Measurements from ENCODE around the gene PTTG1IP.

Gene PTTG1IP

GRCh38 chr21:44858291-44858690 is 15.2 kb downstream of the PTTG1IP start:
- Histone ChIP-seq H3K27me3 (ENCODE audit: insufficient read depth, low read length, poor library complexity) (no peaks in the 10 kb centered on the region), H3K36me3 (ENCODE audit: insufficient read depth, low read length) (peaks cover 81% of the 10 kb centered on the region), H3K27ac (ENCODE audit: low read length) (no peak overlapping the region), H3K4me3 (ENCODE audit: low read depth in 1 of 2, low read length in 2 of 2) (no peak overlapping the region), H3K4me1 (ENCODE audit: insufficient read depth, low read length) (no peaks in the 10 kb centered on the region), H4K20me1 (ENCODE audit: insufficient read depth, low read length) (peaks cover 55% of the 10 kb centered on the region), H2AFZ (ENCODE audit: low read depth, low read length) (no peak overlapping the region), H3K79me2 (ENCODE audit: insufficient read depth, low read length) (peaks cover 54% of the 10 kb centered on the region), H3K9me3 (ENCODE audit: insufficient read depth, low read length, severe bottlenecking) (no peaks in the 10 kb centered on the region), H3K4me2 (ENCODE audit: insufficient read depth, low read length) (no peak overlapping the region), H3K9ac (ENCODE audit: low read depth, low read length) (no peak overlapping the region)
- TF ChIP-seq CTCF (IDR thresholded peaks at IDR 0.05; ENCODE audit: borderline replicate concordance, extremely low read depth, low read length, poor library complexity, severe bottlenecking) = no peak
- TF ChIP-seq EZH2 (IDR thresholded peaks at IDR 0.05; ENCODE audit: borderline replicate concordance, low read depth, low read length, severe bottlenecking) = no peak
- DNase-seq = no peak
- no peak for ATAC-seq (ENCODE audit: insufficient read depth, low read depth)

GRCh38 chr21:44857127-44857892 is 16.2 kb downstream of the PTTG1IP start:
- Histone ChIP-seq H3K4me1 (ENCODE audit: insufficient read depth, low read length) (no peaks in the 10 kb centered on the region), H4K20me1 (ENCODE audit: insufficient read depth, low read length) (peaks cover 56% of the 10 kb centered on the region), H3K4me3 (ENCODE audit: low read depth in 1 of 2, low read length in 2 of 2) (no peak overlapping the region), H3K4me2 (ENCODE audit: insufficient read depth, low read length) (no peak overlapping the region), H3K36me3 (ENCODE audit: insufficient read depth, low read length) (peaks cover 86% of the 10 kb centered on the region), H3K9ac (ENCODE audit: low read depth, low read length) (no peak overlapping the region), H3K27ac (ENCODE audit: low read length) (no peak overlapping the region), H3K27me3 (ENCODE audit: insufficient read depth, low read length, poor library complexity) (no peaks in the 10 kb centered on the region), H2AFZ (ENCODE audit: low read depth, low read length) (no peak overlapping the region), H3K9me3 (ENCODE audit: insufficient read depth, low read length, severe bottlenecking) (no peaks in the 10 kb centered on the region), H3K79me2 (ENCODE audit: insufficient read depth, low read length) (peaks cover 46% of the 10 kb centered on the region)
- TF ChIP-seq EZH2 (IDR thresholded peaks at IDR 0.05; ENCODE audit: borderline replicate concordance, low read depth, low read length, severe bottlenecking) (no peak), CTCF (IDR thresholded peaks at IDR 0.05; ENCODE audit: borderline replicate concordance, extremely low read depth, low read length, poor library complexity, severe bottlenecking) (no peak)
- DNase-seq = no peak
- no peak for ATAC-seq (ENCODE audit: insufficient read depth, low read depth)

- no peaks in the 10 kb centered on the region for H3K4me1 ChIP-seq (ENCODE audit: insufficient read depth, low read length)
- H3K9me3 ChIP-seq (ENCODE audit: insufficient read depth, low read length, severe bottlenecking) = no peaks in the 10 kb centered on the region
- no peak for ATAC-seq (ENCODE audit: insufficient read depth, low read depth)
- no peak overlapping the region for H3K4me2 ChIP-seq (ENCODE audit: insufficient read depth, low read length)
- H3K27me3 ChIP-seq (ENCODE audit: insufficient read depth, low read length, poor library complexity) = no peaks in the 10 kb centered on the region
- H3K36me3 ChIP-seq (ENCODE audit: insufficient read depth, low read length) = peaks cover 88% of the 10 kb centered on the region
- peaks cover 35% of the 10 kb centered on the region for H3K79me2 ChIP-seq (ENCODE audit: insufficient read depth, low read length)
- no peak overlapping the region for H3K27ac ChIP-seq (ENCODE audit: low read length)
- no peak overlapping the region for H3K4me3 ChIP-seq (ENCODE audit: low read depth in 1 of 2, low read length in 2 of 2)
- peaks cover 48% of the 10 kb centered on the region for H4K20me1 ChIP-seq (ENCODE audit: insufficient read depth, low read length)
- no peak for TF ChIP-seq EZH2 (IDR thresholded peaks at IDR 0.05; ENCODE audit: borderline replicate concordance, low read depth, low read length, severe bottlenecking)
- TF ChIP-seq CTCF (IDR thresholded peaks at IDR 0.05; ENCODE audit: borderline replicate concordance, extremely low read depth, low read length, poor library complexity, severe bottlenecking) = no peak
- no peak overlapping the region for H2AFZ ChIP-seq (ENCODE audit: low read depth, low read length)
- H3K9ac ChIP-seq (ENCODE audit: low read depth, low read length) = no peak overlapping the region
- no peak for DNase-seq
Observed at GRCh38 chr21:44856131-44856530, 17.4 kb downstream of the PTTG1IP start.
